ENCODE results near the gene ORAI3.
A peak's percentile ranks its signal among the peaks of the same experiment; 100 is the strongest.

ORAI3 gene

GRCh38 chr16:30992276-30992780 lies 43.5 kb downstream of the ORAI3 start:
- H3K4me3 ChIP-seq (replicated peaks; ENCODE audit: low read depth, low read length) = no peak overlapping the region
- no peak for TF ChIP-seq CTCF (IDR thresholded peaks at IDR 0.05; ENCODE audit: low read length, missing control alignments)
- DNase-seq (ENCODE audit: low read depth) = no peak

DNA sequence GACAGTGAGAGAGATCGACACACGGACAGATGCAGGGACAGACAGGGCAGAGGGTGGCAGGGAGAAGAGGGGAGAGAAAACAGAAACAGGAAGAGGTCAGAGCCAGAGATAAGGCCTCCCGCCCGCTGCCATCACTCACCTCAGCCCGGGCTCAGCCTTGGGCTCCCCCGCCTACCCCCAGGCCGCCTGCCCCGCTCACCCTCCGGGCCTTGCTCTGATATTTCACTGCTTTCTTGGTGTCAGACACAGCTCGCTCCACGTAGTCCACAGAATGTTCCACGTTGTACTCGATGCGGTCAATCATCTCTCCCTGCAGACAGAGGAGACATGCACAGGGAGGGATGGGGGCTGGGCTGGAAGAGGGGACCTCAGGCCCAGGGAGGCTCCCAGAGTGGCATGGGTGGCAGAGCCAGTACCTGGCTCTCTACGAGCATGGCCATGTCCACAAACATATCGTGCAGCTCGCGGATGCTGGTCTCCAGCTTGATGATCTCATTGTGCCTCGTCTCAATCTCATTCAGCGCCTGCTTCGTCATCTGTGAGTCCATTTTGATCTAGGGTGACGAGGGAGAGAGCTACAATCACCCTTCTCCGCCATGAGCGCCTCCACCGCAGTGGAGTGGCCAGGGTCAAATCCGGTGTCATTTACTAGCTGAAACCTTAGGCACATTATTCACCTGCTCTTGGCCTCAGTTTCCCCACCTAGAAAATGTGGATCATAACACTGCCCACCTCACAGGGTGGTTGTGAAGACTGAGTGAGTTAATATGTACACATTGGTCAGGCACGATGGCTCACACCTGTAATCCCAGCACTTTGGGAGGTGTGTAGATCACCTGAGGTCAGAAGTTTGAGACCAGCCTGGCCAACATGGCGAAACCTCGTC lies 44.3 kb downstream of the ORAI3 start:
- no peak for DNase-seq (ENCODE audit: low read depth)
- no peak for TF ChIP-seq CTCF (IDR thresholded peaks at IDR 0.05; ENCODE audit: low read length, missing control alignments)
- H3K4me3 ChIP-seq (replicated peaks; ENCODE audit: low read depth, low read length) = no peak overlapping the region

GRCh38 chr16:30995927-30996323 lies 47.1 kb downstream of the ORAI3 start:
- no peak for DNase-seq (ENCODE audit: low read depth)
- H3K4me3 ChIP-seq (replicated peaks; ENCODE audit: low read depth, low read length) = no peak overlapping the region
- TF ChIP-seq CTCF (IDR thresholded peaks at IDR 0.05; ENCODE audit: low read length, missing control alignments) = no peak

DNA sequence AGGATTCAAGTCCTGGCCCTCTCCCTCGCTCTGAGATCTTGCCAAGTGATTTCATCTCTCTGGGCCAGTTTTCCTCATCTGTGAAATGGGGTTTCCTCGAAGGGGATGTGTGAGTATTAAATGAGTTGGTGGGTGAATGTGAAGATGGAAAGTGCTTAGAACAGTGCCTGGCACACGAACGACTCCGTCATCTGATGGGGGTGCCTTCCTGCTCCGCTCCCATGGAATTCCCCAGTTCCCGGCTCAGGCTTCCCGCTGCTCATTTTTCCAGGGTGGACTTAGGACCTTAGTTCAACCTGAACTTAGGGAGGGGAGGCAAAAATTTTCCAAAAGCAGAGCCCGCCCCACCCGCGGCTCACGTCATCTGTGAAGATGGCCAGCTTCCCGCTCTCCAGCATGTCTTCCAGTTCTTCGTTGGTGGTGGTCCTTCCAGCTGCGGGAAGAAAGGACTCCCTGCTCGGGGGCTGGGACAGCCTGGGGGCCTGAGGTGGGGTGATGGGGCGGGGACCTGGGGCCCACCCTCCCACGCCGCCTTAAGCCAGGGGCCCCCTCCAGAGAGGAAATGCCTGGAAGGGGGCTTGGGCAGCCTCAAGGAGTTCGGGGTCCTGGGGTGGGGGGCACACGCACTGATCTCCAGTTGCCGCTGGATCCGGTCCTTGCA lies 47.6 kb downstream of the ORAI3 start:
- no peak for TF ChIP-seq CTCF (IDR thresholded peaks at IDR 0.05; ENCODE audit: low read length, missing control alignments)
- peak overlapping the region; percentile 59 for H3K4me3 ChIP-seq (replicated peaks; ENCODE audit: low read depth, low read length)
- no peak for DNase-seq (ENCODE audit: low read depth)

DNA sequence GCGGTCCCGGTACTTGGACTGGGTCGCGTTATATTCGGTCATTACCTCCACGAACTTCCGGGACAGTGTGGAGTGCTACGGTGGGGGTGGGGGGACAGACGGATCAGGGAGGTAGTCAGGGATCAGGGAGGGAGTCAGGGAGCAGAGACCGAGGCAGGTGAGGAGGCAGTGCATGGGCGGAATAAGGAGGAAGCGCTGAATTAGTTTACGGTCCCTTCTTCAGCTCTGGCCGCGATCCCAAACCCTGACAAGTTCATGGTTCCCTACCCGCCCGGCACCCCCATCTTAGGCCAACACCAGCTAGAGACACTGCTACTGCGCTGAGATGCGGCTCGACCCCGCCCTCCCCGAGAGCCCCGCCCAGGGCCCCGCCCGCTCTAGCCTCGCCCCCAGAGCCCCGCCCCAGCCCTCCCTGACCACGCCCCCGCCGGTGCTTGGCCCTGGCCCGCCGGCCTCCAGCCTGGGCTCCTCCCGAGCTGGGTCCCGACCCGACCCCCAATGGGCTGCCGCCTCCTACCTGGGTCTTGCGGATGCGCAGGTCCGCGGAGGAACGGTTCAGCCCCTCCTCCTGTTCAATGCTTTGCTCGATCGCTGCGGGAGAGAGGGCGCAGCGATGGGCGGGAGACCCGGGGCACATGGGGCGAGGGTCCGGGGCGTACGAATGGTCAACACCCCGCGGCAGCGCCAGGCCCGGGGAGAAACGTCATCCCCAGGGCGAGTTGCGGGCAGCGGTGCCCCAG lies 48.3 kb downstream of the ORAI3 start:
- DNase-seq (ENCODE audit: low read depth) = peak; percentile 55
- no peak for TF ChIP-seq CTCF (IDR thresholded peaks at IDR 0.05; ENCODE audit: low read length, missing control alignments)
- peak overlapping the region; percentile 59 for H3K4me3 ChIP-seq (replicated peaks; ENCODE audit: low read depth, low read length)

GRCh38 chr16:30997725-30998711 lies 49.1 kb downstream of the ORAI3 start:
- peak; percentile 62 for DNase-seq (ENCODE audit: low read depth)
- H3K4me3 ChIP-seq (replicated peaks; ENCODE audit: low read depth, low read length) = peak overlapping the region; percentile 59

More at GRCh38 chr16:30997725-30998711, 49.1 kb downstream of the ORAI3 start:
- no peak for TF ChIP-seq CTCF (IDR thresholded peaks at IDR 0.05; ENCODE audit: low read length, missing control alignments)
